Esophagus (tissue), 2 donors: ENCODE data around the gene TMEM131L. TPM values are rescaled to one million over a fixed set of nuclear protein-coding genes. Genes with fewer than 3 reads are reported as not detected.
"Not testable (repeated sequence)": the region's sequence is repeated elsewhere in the genome, so short reads cannot be mapped to it uniquely, and the experiment has no call there.

Experiments
- H3K27ac ChIP-seq, 2 donors: one replicate each; pipeline ENCODE4 v1.5.1; 2013; ENCODE audit warnings: low read depth in 2 of 2, mild to moderate bottlenecking in 2 of 2, inconsistent platforms in 1 of 2, low read length in 1 of 2, moderate library complexity in 1 of 2
- H3K27me3 ChIP-seq, 2 donors: one replicate each; pipeline ENCODE4 v1.6.1; 2013; ENCODE audit warnings: low read length in 2 of 2, control low read depth in 1 of 2, mild to moderate bottlenecking in 1 of 2; ENCODE audit not compliant: insufficient read depth in 2 of 2, control insufficient read depth in 1 of 2
- H3K36me3 ChIP-seq, 2 donors: one replicate each; pipeline ENCODE4 v1.6.1; 2013; ENCODE audit warnings: low read length in 1 of 2; ENCODE audit not compliant: control insufficient read depth in 2 of 2, insufficient read depth in 2 of 2
- H3K4me1 ChIP-seq, 2 donors: one replicate each; pipeline ENCODE4 v1.6.1; 2013; ENCODE audit warnings: low read length in 1 of 2; ENCODE audit not compliant: control insufficient read depth in 2 of 2, insufficient read depth in 2 of 2
- H3K4me3 ChIP-seq, 2 donors: one replicate each; pipeline ENCODE4 v1.5.1; 2013; ENCODE audit warnings: low read length in 2 of 2, mild to moderate bottlenecking in 2 of 2, low read depth in 1 of 2, moderate library complexity in 1 of 2
- H3K9me3 ChIP-seq, 2 donors: one replicate each; pipeline ENCODE4 v1.6.1; 2013; ENCODE audit warnings: mild to moderate bottlenecking in 2 of 2, low read depth in 1 of 2, low read length in 1 of 2, moderate library complexity in 1 of 2; ENCODE audit not compliant: control insufficient read depth in 2 of 2, insufficient read depth in 1 of 2
- WGBS, 2 donors: extraction: QIAGEN DNeasy Blood & Tissue Kit; methylation state at CpG; one replicate each; pipeline ENCODE4 v1.1.7; 2013; 5-methylcytosine and 5-hydroxymethylcytosine counted together
- polyA plus RNA-seq, 2 donors: library from polyadenylated mRNA; stranded (reverse); fragments of 200-250 nt; gene quantifications; one replicate each; pipeline ENCODE4 v1.2.3, GENCODE V29; 2013
- donor health status: healthy with polysubstance abuse.
- donor health status: Bipolar disorder and iron deficiency.

TMEM131L gene
- 1 to 10 TPM; 3.4 to 4.0 TPM for polyA plus RNA-seq

GRCh38 chr4:153466081-153466948 lies at the start of gene TMEM131L:
TSS of gene TMEM131L (plus strand) at chr4:153466360. CDS start at chr4:153466398, 38 bp downstream.
- peak within 1 kb of the TSS; percentile 90 to 94 for H3K4me3 ChIP-seq
- H3K4me1 ChIP-seq: peaks cover 2 to 10% of the 10 kb centered on the region in 2 donors
- no peaks in the 10 kb centered on the region for H3K36me3 ChIP-seq
- no peaks in the 10 kb centered on the region for H3K9me3 ChIP-seq
- WGBS, 2 donors: 0% methylated on average over 62 to 103 of the region's 103 CpGs
- H3K27ac ChIP-seq: peak within 1 kb of the TSS; percentile 89 to 93
- no peaks in the 10 kb centered on the region for H3K27me3 ChIP-seq

GRCh38 chr4:153416456-153416855 lies 49.7 kb upstream of the TMEM131L start:
- not testable (repeated sequence) for H3K27me3 ChIP-seq, H3K9me3 ChIP-seq, H3K4me3 ChIP-seq, H3K4me1 ChIP-seq, H3K27ac ChIP-seq, H3K36me3 ChIP-seq
- 83 to 93% methylated on average over 8 of the region's 8 CpGs for WGBS, 2 donors

- Histone ChIP-seq H3K4me1 (no peaks in the 10 kb centered on the region), H3K36me3 (no peaks in the 10 kb centered on the region), H3K4me3 (no peak overlapping the region), H3K27me3 (no peaks in the 10 kb centered on the region), H3K27ac (no peak overlapping the region), H3K9me3 (no peaks in the 10 kb centered on the region)
- 92 to 94% methylated on average over 7 of the region's 7 CpGs for WGBS, 2 donors
Observed at GRCh38 chr4:153418121-153418520, 48.0 kb upstream of the TMEM131L start.

DNA sequence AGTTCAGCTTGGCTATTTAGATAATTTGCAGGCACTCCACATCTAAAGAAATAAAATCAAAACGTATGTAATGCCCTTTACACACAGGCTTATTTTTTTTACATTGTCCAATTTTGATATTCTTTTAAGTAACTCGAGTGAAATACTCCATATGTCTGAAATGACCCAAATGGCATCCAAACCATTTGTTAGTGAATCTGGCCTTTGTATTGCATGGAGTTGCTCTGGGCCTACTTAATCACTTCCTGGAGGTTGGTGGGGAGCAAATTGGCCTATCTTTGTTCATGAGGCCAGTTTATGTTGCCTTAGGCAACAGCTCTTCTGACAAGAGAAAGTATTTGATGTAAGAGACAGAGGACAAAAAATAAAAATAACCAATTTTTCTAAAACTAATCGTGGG lies 47.6 kb upstream of the TMEM131L start:
- no peak overlapping the region for H3K4me3 ChIP-seq

GRCh38 chr4:153419029-153419428 lies 47.1 kb upstream of the TMEM131L start:
- Histone ChIP-seq H3K27ac (no peak overlapping the region), H3K27me3 (no peaks in the 10 kb centered on the region), H3K4me3 (no peak overlapping the region), H3K4me1 (no peaks in the 10 kb centered on the region), H3K9me3 (no peaks in the 10 kb centered on the region), H3K36me3 (no peaks in the 10 kb centered on the region)
- 79 to 81% methylated on average over 5 of the region's 5 CpGs for WGBS, 2 donors

More for the DNA sequence above, 47.6 kb upstream of the TMEM131L start:
- no peak overlapping the region for H3K27ac ChIP-seq
- no peaks in the 10 kb centered on the region for H3K9me3 ChIP-seq
- 59 to 70% methylated on average over 3 of the region's 3 CpGs for WGBS, 2 donors
- H3K36me3 ChIP-seq: no peaks in the 10 kb centered on the region
- no peaks in the 10 kb centered on the region for H3K27me3 ChIP-seq
- H3K4me1 ChIP-seq: no peaks in the 10 kb centered on the region

- Histone ChIP-seq H3K4me3 (no peak overlapping the region), H3K27ac (no peak overlapping the region), H3K9me3 (no peaks in the 10 kb centered on the region), H3K36me3 (no peaks in the 10 kb centered on the region), H3K4me1 (no peaks in the 10 kb centered on the region), H3K27me3 (no peaks in the 10 kb centered on the region)
- WGBS, 2 donors: 78 to 89% methylated on average over 9 of the region's 9 CpGs
Observed at GRCh38 chr4:153419673-153420278, 46.4 kb upstream of the TMEM131L start.

GRCh38 chr4:153420361-153420760 lies 45.8 kb upstream of the TMEM131L start:
- Histone ChIP-seq H3K27me3 (no peaks in the 10 kb centered on the region), H3K4me1 (no peaks in the 10 kb centered on the region), H3K27ac (no peak overlapping the region), H3K36me3 (no peaks in the 10 kb centered on the region), H3K9me3 (no peaks in the 10 kb centered on the region), H3K4me3 (no peak overlapping the region)
- WGBS, 2 donors: 74 to 83% methylated on average over 2 of the region's 2 CpGs

DNA sequence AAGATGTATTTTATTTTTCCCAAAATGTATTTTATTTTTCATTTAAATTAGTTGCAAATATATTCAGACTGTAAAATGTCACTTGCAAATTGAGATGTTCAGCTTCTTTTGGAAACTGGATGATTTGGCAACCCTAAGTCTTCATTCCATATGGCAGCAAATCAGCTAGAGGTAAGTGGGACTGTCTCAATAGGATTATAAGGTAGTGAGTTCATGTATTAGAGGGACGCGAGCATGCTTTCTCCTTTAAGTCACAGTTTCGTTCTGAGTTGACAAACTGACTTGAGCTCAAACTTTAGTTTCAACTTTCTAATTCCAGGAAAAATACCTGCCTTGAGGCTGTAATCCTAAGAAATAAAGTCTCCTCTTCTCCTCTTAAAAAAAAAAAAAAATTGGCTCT lies 44.2 kb upstream of the TMEM131L start:
- Histone ChIP-seq H3K27me3 (no peaks in the 10 kb centered on the region), H3K9me3 (no peaks in the 10 kb centered on the region), H3K36me3 (no peaks in the 10 kb centered on the region), H3K4me1 (no peaks in the 10 kb centered on the region), H3K4me3 (no peak overlapping the region), H3K27ac (no peak overlapping the region)
- 81 to 91% methylated on average over 3 of the region's 3 CpGs for WGBS, 2 donors

DNA sequence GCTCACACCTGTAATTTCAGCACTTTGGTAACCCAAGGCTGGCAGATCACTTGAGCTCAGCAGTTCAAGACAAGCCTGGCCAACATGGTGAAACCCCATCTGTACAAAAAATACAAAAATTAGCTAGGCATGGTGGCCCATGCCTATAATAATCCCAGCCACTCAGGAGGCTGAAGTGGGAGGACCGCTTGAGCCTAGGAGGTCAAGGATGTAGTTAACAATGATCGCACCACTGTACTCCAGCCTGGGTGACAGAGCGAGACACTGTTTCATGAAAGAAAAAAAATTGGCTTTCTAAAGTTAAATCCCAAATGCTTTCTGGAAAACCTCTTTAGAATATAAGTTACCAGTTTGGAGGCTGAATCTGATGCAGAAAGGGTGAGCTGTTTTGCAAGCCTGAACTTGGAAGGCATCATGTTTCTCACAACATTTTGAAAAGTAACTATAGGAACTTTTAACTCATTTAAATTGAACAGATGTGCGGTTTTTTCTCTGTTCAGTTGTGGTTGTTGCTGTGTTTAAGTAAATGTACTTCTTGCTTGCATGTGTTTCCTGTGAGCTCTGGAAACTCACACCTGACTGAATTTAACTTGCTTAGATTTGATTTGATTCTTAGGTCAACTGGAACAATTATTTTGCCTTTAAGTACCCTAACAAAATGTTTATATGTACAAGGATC lies 39.8 kb upstream of the TMEM131L start:
- no peaks in the 10 kb centered on the region for H3K27me3 ChIP-seq
- H3K9me3 ChIP-seq: no peaks in the 10 kb centered on the region
- H3K27ac ChIP-seq: no peak overlapping the region
- WGBS, 2 donors: 76 to 78% methylated on average over 4 of the region's 4 CpGs
- H3K4me1 ChIP-seq: no peaks in the 10 kb centered on the region
- H3K36me3 ChIP-seq: no peaks in the 10 kb centered on the region
- H3K4me3 ChIP-seq: no peak overlapping the region
